HG02759 (cell line): Measurements from ENCODE around the gene DNAH5.
"Not testable (repeated sequence)": the region's sequence is repeated elsewhere in the genome, so short reads cannot be mapped to it uniquely, and the experiment has no call there.

Source experiments
- ATAC-seq: cut with Tn5 transposase; IDR thresholded peaks from one replicate; pipeline ENCODE4 v1.9.1; 2021; ENCODE audit warnings: mild to moderate bottlenecking, moderate library complexity; ENCODE audit not compliant: unreplicated experiment

DNAH5 gene

GRCh38 chr5:13944560-13945199, at the start of gene DNAH5:
Gene DNAH5, minus strand, starts transcription at chr5:13944688. Its CDS starts 250 bp downstream, at chr5:13944438.
- ATAC-seq = no peak

GRCh38 chr5:13993926-13994325, 49.4 kb upstream of the DNAH5 start:
- no peak for ATAC-seq

GRCh38 chr5:13992795-13993194, 48.3 kb upstream of the DNAH5 start:
- ATAC-seq = no peak

GRCh38 chr5:13991365-13991764, 46.9 kb upstream of the DNAH5 start:
- ATAC-seq = no peak

GRCh38 chr5:13990896-13991295, 46.4 kb upstream of the DNAH5 start:
- no peak for ATAC-seq

GRCh38 chr5:13989832-13990231, 45.3 kb upstream of the DNAH5 start:
- ATAC-seq = no peak

- peak; percentile 81 for ATAC-seq
These were observed 43.5 kb upstream of the DNAH5 start for GRCh38 chr5:13987843-13988464.

- ATAC-seq = no peak
These were observed 41.4 kb upstream of the DNAH5 start for GRCh38 chr5:13985731-13986418.

GRCh38 chr5:13984888-13985287, 40.4 kb upstream of the DNAH5 start:
- not testable (repeated sequence) for ATAC-seq

GRCh38 chr5:13976867-13977830, 32.7 kb upstream of the DNAH5 start:
- ATAC-seq = peak; percentile 42

- no peak for ATAC-seq
These were observed 31.7 kb upstream of the DNAH5 start for GRCh38 chr5:13976223-13976622.

GRCh38 chr5:13975246-13975645, 30.8 kb upstream of the DNAH5 start:
- ATAC-seq = no peak

- ATAC-seq = no peak
These were observed 29.2 kb upstream of the DNAH5 start for GRCh38 chr5:13973724-13974123.

GRCh38 chr5:13972029-13972428, 27.5 kb upstream of the DNAH5 start:
- no peak for ATAC-seq

GRCh38 chr5:13957032-13957645, 12.7 kb upstream of the DNAH5 start:
- ATAC-seq = peak; percentile 98

- ATAC-seq = no peak
These were observed 12.0 kb upstream of the DNAH5 start for GRCh38 chr5:13956471-13956870.

- ATAC-seq = no peak
These were observed 11.4 kb upstream of the DNAH5 start for GRCh38 chr5:13955896-13956295.

GRCh38 chr5:13946111-13946510, 1.6 kb upstream of the DNAH5 start:
- ATAC-seq = no peak

GRCh38 chr5:13945271-13945670, 783 bp upstream of the DNAH5 start:
- ATAC-seq = no peak

- ATAC-seq = no peak
These were observed 812 bp downstream of the DNAH5 start for GRCh38 chr5:13943676-13944075.

GRCh38 chr5:13941468-13941867, 3.0 kb downstream of the DNAH5 start:
- no peak for ATAC-seq
